H1 (cell line): ENCODE data around the gene BIVM. TPM values are rescaled to one million over a fixed set of nuclear protein-coding genes. Genes with fewer than 3 reads are reported as not detected.

Source experiments
- CTCF ChIA-PET: fragments of 300-600 bp; sonication (Branson Sonifier 250); formaldehyde crosslinking; loops from one replicate; lab custom pipeline; 2021; ENCODE audit not compliant: partially characterized antibody; lab: Charles Lee
- POLR2A ChIA-PET: fragments of 300-600 bp; sonication (Branson Sonifier 250); formaldehyde crosslinking; loops from one replicate; lab custom pipeline; 2021; ENCODE audit warnings: inconsistent platforms; ENCODE audit not compliant: partially characterized antibody; lab: Charles Lee
- DNase-seq, 2 experiments: peaks; one replicate each; pipeline versions ENCODE4 v3.0.0 to v3.0.0-alpha.2; 2010 to 2022; ENCODE audit warnings: low spot score in 2 of 2, low read depth in 1 of 2, mixed read lengths in 1 of 2
- FAIRE-seq: peaks from 2 replicates; lab custom pipeline; 2011; peaks lifted over from hg19 to GRCh38; lab: Jason Lieb, UNC
- H2AFZ ChIP-seq: 2 replicates; pipeline ENCODE4 v1.8.1; 2012; ENCODE audit warnings: low read length, inconsistent platforms
- H2AK5ac ChIP-seq: 2 replicates; pipeline ENCODE4 v1.6.1; 2013; ENCODE audit warnings: low read depth, low read length
- H2BK120ac ChIP-seq: replicated peaks from 2 replicates; pipeline ENCODE3; 2013; ENCODE audit warnings: low read depth, low read length, inconsistent platforms
- H2BK12ac ChIP-seq: 2 replicates; pipeline ENCODE4 v1.6.1; 2013; ENCODE audit warnings: low read depth, low read length
- H2BK15ac ChIP-seq: 2 replicates; pipeline ENCODE4 v1.6.1; 2013; ENCODE audit warnings: low read length
- H2BK20ac ChIP-seq: 2 replicates; pipeline ENCODE4 v1.6.1; 2013; ENCODE audit warnings: low read length
- H2BK5ac ChIP-seq: 2 replicates; pipeline ENCODE4 v1.6.1; 2013; ENCODE audit warnings: low read depth, low read length
- H3K14ac ChIP-seq: 2 replicates; pipeline ENCODE4 v1.6.1; 2013; ENCODE audit warnings: inconsistent platforms; ENCODE audit not compliant: insufficient read length
- H3K18ac ChIP-seq: 2 replicates; pipeline ENCODE4 v1.6.1; 2013; ENCODE audit warnings: low read length; ENCODE audit errors: extremely low read depth
- H3K23ac ChIP-seq: 2 replicates; pipeline ENCODE4 v1.6.1; 2013; ENCODE audit warnings: inconsistent platforms; ENCODE audit not compliant: insufficient read length
- H3K23me2 ChIP-seq: 2 replicates; pipeline ENCODE4 v1.6.1; 2013; ENCODE audit warnings: low read depth, low read length
- H3K27ac ChIP-seq: 2 replicates; pipeline ENCODE4 v1.6.1; 2011; ENCODE audit warnings: low read depth, low read length, inconsistent platforms
- H3K27me3 ChIP-seq, 4 experiments: replicated peaks in 1 of 4; 1 replicate in 1 of 4; 2 replicates in 3 of 4; pipeline versions ENCODE4 v1.6.1 to v1.8.1; 2011 to 2013; ENCODE audit warnings: low read length in 3 of 4, mild to moderate bottlenecking in 3 of 4, inconsistent platforms in 2 of 4, mixed read lengths in 2 of 4, moderate library complexity in 1 of 4; ENCODE audit not compliant: control insufficient read depth in 3 of 4, insufficient read depth in 3 of 4; ENCODE audit errors: extremely low read depth in 1 of 4
- H3K36me3 ChIP-seq, 4 experiments: 2 replicates each; pipeline versions ENCODE4 v1.6.1 to v1.8.1; 2011 to 2013; ENCODE audit warnings: mild to moderate bottlenecking in 4 of 4, low read length in 3 of 4, moderate library complexity in 2 of 4, control low read depth in 1 of 4, inconsistent platforms in 1 of 4; ENCODE audit not compliant: insufficient read depth in 4 of 4, control insufficient read depth in 2 of 4
- H3K4ac ChIP-seq: replicated peaks from 2 replicates; pipeline ENCODE3; 2013; ENCODE audit warnings: low read length, low read depth, mixed read lengths, inconsistent platforms; ENCODE audit not compliant: insufficient read length
- H3K4me1 ChIP-seq, 4 experiments: replicated peaks in 1 of 4; 1 replicate in 1 of 4; 2 replicates in 3 of 4; pipeline versions ENCODE4 v1.6.1 to v1.8.1; 2011 to 2013; ENCODE audit warnings: low read length in 3 of 4, inconsistent platforms in 2 of 4, mixed read lengths in 1 of 4; ENCODE audit not compliant: insufficient read depth in 4 of 4, control insufficient read depth in 3 of 4
- H3K4me2 ChIP-seq, 2 experiments: 2 replicates each; pipeline versions ENCODE4 v1.6.1 to v1.8.1; 2011 to 2013; ENCODE audit warnings: low read depth in 2 of 2, low read length in 2 of 2, control low read depth in 1 of 2, inconsistent platforms in 1 of 2, mild to moderate bottlenecking in 1 of 2; ENCODE audit not compliant: insufficient read depth in 1 of 2
- H3K4me3 ChIP-seq, 4 experiments: fragments of 200-600, 300-600 bp in 1 of 4; sonication (generic), shearing (Covaris generic), sonication (Bioruptor Twin) in 1 of 4; 2 replicates each; pipeline versions ENCODE4 v1.5.1 to v1.8.1; 2011 to 2016; ENCODE audit warnings: low read length in 4 of 4, low read depth in 3 of 4, control low read depth in 2 of 4, inconsistent platforms in 2 of 4, mild to moderate bottlenecking in 2 of 4, mixed read lengths in 1 of 4, moderate library complexity in 1 of 4; ENCODE audit not compliant: insufficient read depth in 2 of 4; ENCODE audit errors: extremely low read depth in 1 of 4
- H3K56ac ChIP-seq: replicated peaks from 2 replicates; pipeline ENCODE3; 2013; ENCODE audit warnings: low read depth, mild to moderate bottlenecking, mixed read lengths, low read length, inconsistent platforms; ENCODE audit not compliant: insufficient read length
- H3K79me1 ChIP-seq: 2 replicates; pipeline ENCODE4 v1.6.1; 2013; ENCODE audit warnings: low read depth, low read length, control low read depth
- H3K79me2 ChIP-seq, 2 experiments: 2 replicates each; pipeline versions ENCODE4 v1.6.1 to v1.8.1; 2012 to 2013; ENCODE audit warnings: low read length in 2 of 2, mild to moderate bottlenecking in 2 of 2, inconsistent platforms in 1 of 2; ENCODE audit not compliant: insufficient read depth in 2 of 2, control insufficient read depth in 1 of 2
- H3K9ac ChIP-seq, 4 experiments: replicated peaks in 1 of 4; 1 replicate in 1 of 4; 2 replicates in 3 of 4; pipeline versions ENCODE4 v1.6.1 to v1.8.1; 2011 to 2013; ENCODE audit warnings: low read depth in 3 of 4, low read length in 3 of 4, control low read depth in 2 of 4, mild to moderate bottlenecking in 2 of 4, moderate library complexity in 2 of 4, inconsistent platforms in 1 of 4; ENCODE audit errors: extremely low read depth in 1 of 4
- H3K9me3 ChIP-seq, 2 experiments: 2 replicates each; pipeline versions ENCODE4 v1.6.1 to v1.8.1; 2012 to 2013; ENCODE audit warnings: mild to moderate bottlenecking in 2 of 2, moderate library complexity in 2 of 2, control low read depth in 1 of 2, inconsistent platforms in 1 of 2, low read depth in 1 of 2, low read length in 1 of 2, mixed read lengths in 1 of 2; ENCODE audit not compliant: insufficient read depth in 2 of 2
- H4K20me1 ChIP-seq, 2 experiments: replicated peaks in 1 of 2; 2 replicates each; pipeline versions ENCODE3 to v1.8.1; 2011 to 2013; ENCODE audit warnings: inconsistent platforms in 2 of 2, low read length in 2 of 2, mild to moderate bottlenecking in 1 of 2; ENCODE audit not compliant: insufficient read depth in 2 of 2, control insufficient read depth in 1 of 2
- H4K5ac ChIP-seq: 2 replicates; pipeline ENCODE4 v1.6.1; 2013; ENCODE audit warnings: low read length, low read depth, mixed read lengths, inconsistent platforms; ENCODE audit not compliant: insufficient read length
- H4K8ac ChIP-seq: 2 replicates; pipeline ENCODE4 v1.8.0; 2013; ENCODE audit warnings: mild to moderate bottlenecking, moderate library complexity, low read length, inconsistent platforms; ENCODE audit not compliant: insufficient read depth; ENCODE audit errors: extremely low read depth
- H4K91ac ChIP-seq: replicated peaks from 2 replicates; pipeline ENCODE3; 2013; ENCODE audit warnings: low read length, mixed read lengths, inconsistent platforms; ENCODE audit not compliant: insufficient read length
- CBX5 ChIP-seq: fragments of 300-800, 300-1000 bp; sonication (generic); IDR thresholded peaks from 2 replicates; pipeline ENCODE4 v1.7.1; 2016; ENCODE audit warnings: antibody characterized with exemption, low read length, low read depth
- CREB1 ChIP-seq: IDR thresholded peaks from 2 replicates; pipeline ENCODE4 v1.6.1; 2012; ENCODE audit warnings: inconsistent platforms
- CTBP2 ChIP-seq: IDR thresholded peaks from 2 replicates; pipeline ENCODE4 v1.7.0; 2011; ENCODE audit warnings: borderline replicate concordance, mild to moderate bottlenecking, moderate library complexity, mixed read lengths, low read length; ENCODE audit not compliant: insufficient read depth, insufficient read length
- CTCF ChIP-seq, 3 experiments: IDR thresholded peaks; 1 replicate in 2 of 3; 2 replicates in 1 of 3; pipeline versions ENCODE4 v1.5.1 to v1.6.1; 2011; ENCODE audit warnings: low read length in 3 of 3, mild to moderate bottlenecking in 3 of 3, inconsistent platforms in 2 of 3, low read depth in 1 of 3, moderate library complexity in 1 of 3; ENCODE audit not compliant: insufficient read depth in 1 of 3; ENCODE audit errors: control extremely low read depth in 1 of 3
- EP300 ChIP-seq, 2 experiments: IDR thresholded peaks; 1 replicate in 1 of 2; 2 replicates in 1 of 2; pipeline ENCODE4 v1.6.1; 2011 to 2012; ENCODE audit warnings: low read depth in 2 of 2, low read length in 2 of 2, mild to moderate bottlenecking in 2 of 2, borderline replicate concordance in 1 of 2, inconsistent platforms in 1 of 2, moderate library complexity in 1 of 2
- JUN ChIP-seq: IDR thresholded peaks from 2 replicates; pipeline ENCODE4 v1.6.1; 2011; ENCODE audit warnings: low read depth, mild to moderate bottlenecking, improper control_type of control experiment, low read length
- NRF1 ChIP-seq: IDR thresholded peaks from 2 replicates; pipeline ENCODE4 v1.6.1; 2011; ENCODE audit warnings: mild to moderate bottlenecking, low read depth, low read length, improper control_type of control experiment
- PHF8 ChIP-seq: fragments of 200-600 bp; sonication (generic); conservative IDR thresholded peaks from 2 replicates; pipeline ENCODE4 v1.7.1; 2012; ENCODE audit warnings: low read depth, mild to moderate bottlenecking, inconsistent platforms, low read length, moderate library complexity
- RFX5 ChIP-seq: IDR thresholded peaks from 2 replicates; pipeline ENCODE4 v1.6.1; 2011; ENCODE audit warnings: low read depth, low read length, improper control_type of control experiment, borderline replicate concordance
- SP1 ChIP-seq: IDR thresholded peaks from 2 replicates; pipeline ENCODE4 v1.6.1; 2011; ENCODE audit warnings: low read depth, low read length
- WGBS, 2 experiments: shearing (Covaris generic) in 1 of 2; methylation state at CpG; one replicate each; pipeline versions ENCODE4 v1.1.6 to v1.1.7; 2013 to 2015; ENCODE audit warnings: low lambda C conversion rate in 2 of 2, mixed read lengths in 2 of 2, inconsistent platforms in 1 of 2, low coverage in 1 of 2, missing lambda C conversion rate in 1 of 2; ENCODE audit not compliant: insufficient replicate concordance in 2 of 2, insufficient coverage in 1 of 2, insufficient read length in 1 of 2; ENCODE audit errors: extremely low coverage in 1 of 2, missing lambda C conversion rate in 1 of 2; 5-methylcytosine and 5-hydroxymethylcytosine counted together
- polyA plus RNA-seq, 7 experiments: library from polyadenylated mRNA; depleted of rRNA in 3 of 7; stranded (reverse) in 5 of 7; unstranded in 2 of 7; fragments of >200 nt in 5 of 7; fragments of 200-250 nt in 2 of 7; gene quantifications; 1 replicate in 5 of 7; 2 replicates in 1 of 7; 4 replicates in 1 of 7; pipeline versions ENCODE4 v1.2.1 to v1.2.3, GENCODE V29; 2011 to 2013; ENCODE audit warnings: missing spikeins in 2 of 7, mixed read lengths in 2 of 7
- total RNA-seq: library from RNA; stranded (reverse); fragmentation: NEBNext Ultra II Directional; extraction: Animal tissue kit (Norgen Biotek cat#: 25700); gene quantifications from 2 replicates; pipeline ENCODE4 v1.2.1, GENCODE V29; 2021
- TF ChIP-seq, protein P1 (sequence below): IDR thresholded peaks from 2 replicates; pipeline ENCODE4 v1.6.1; 2012; ENCODE audit warnings: inconsistent platforms

Gene BIVM
- total and polyA plus RNA-seq, 2 of the 8 experiments (the other 6 are each of a cell fraction or from before 2014, with no cell fraction given): 1.8 to 5.5 TPM

GRCh38 chr13:102757006-102757405 lies 41.9 kb upstream of the BIVM start:
- Histone ChIP-seq H3K14ac (no peak overlapping the region), H2BK5ac (no peak overlapping the region), H3K4ac (no peak overlapping the region), H3K79me2 (no peaks in the 10 kb centered on the region), H3K79me1 (no peaks in the 10 kb centered on the region), H2AFZ (no peak overlapping the region), H2BK20ac (no peak overlapping the region), H4K8ac (no peak overlapping the region), H3K18ac (no peak overlapping the region), H3K27me3 (no peaks in the 10 kb centered on the region), H3K23me2 (no peaks in the 10 kb centered on the region), H3K23ac (no peak overlapping the region), H3K36me3 (no peaks in the 10 kb centered on the region), H4K20me1 (no peaks in the 10 kb centered on the region), H3K9ac (no peak overlapping the region), H2AK5ac (no peak overlapping the region), H4K91ac (no peak overlapping the region), H3K9me3 (peaks cover 0 to under 1% of the 10 kb centered on the region in 2 experiments; a peak in 1 of 4 replicates), H2BK15ac (no peak overlapping the region), H3K56ac (no peak overlapping the region), H4K5ac (no peak overlapping the region), H2BK12ac (no peak overlapping the region), H2BK120ac (no peak overlapping the region), H3K4me3 (no peak overlapping the region), H3K4me1 (no peaks in the 10 kb centered on the region), H3K4me2 (no peak overlapping the region), H3K27ac (no peak overlapping the region)
- FAIRE-seq: no peak
- no peak for DNase-seq
- CTCF ChIA-PET: interaction anchor here (0.9 kb wide), 1 partner anchor 91 kb away, joined by 5 read pairs; no protein-coding TSS in a partner anchor
- POLR2A ChIA-PET: interaction anchor here (1.6 kb wide), 1 partner anchor 15 kb away, joined by 6 read pairs; the partner anchor contains the start of gene TEX30
- 71% methylated on average over 1 of the region's 1 CpG; no CpG with 5 or more reads in 1 of the 2 experiments for WGBS, 2 experiments
- no peak for TF ChIP-seq CTCF (IDR thresholded peaks at IDR 0.05; ENCODE audit: control extremely low read depth in 1 of 3, insufficient read depth in 1 of 3, low read depth in 1 of 3, low read length in 3 of 3)
- TF ChIP-seq JUN: no peak
- TF ChIP-seq, protein P1, sequence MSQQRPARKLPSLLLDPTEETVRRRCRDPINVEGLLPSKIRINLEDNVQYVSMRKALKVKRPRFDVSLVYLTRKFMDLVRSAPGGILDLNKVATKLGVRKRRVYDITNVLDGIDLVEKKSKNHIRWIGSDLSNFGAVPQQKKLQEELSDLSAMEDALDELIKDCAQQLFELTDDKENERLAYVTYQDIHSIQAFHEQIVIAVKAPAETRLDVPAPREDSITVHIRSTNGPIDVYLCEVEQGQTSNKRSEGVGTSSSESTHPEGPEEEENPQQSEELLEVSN: no peak
- TF ChIP-seq NRF1: no peak
- TF ChIP-seq CREB1: no peak
- no peak for TF ChIP-seq EP300 (IDR thresholded peaks at IDR 0.05; ENCODE audit: borderline replicate concordance in 1 of 2, low read depth in 2 of 2, low read length in 2 of 2)
- TF ChIP-seq SP1: no peak
- TF ChIP-seq RFX5: no peak
- TF ChIP-seq CBX5: no peak
- no peak for TF ChIP-seq CTBP2
- no peak for TF ChIP-seq PHF8
